HUES64 (cell line): ENCODE results near the gene VPS13C.

Experiments
- H3K27ac ChIP-seq: 2 replicates; pipeline ENCODE4 v1.7.0; 2013; ENCODE audit warnings: low read depth, low read length, inconsistent platforms
- H3K27me3 ChIP-seq: 2 replicates; pipeline ENCODE4 v1.6.1; 2013; ENCODE audit warnings: mild to moderate bottlenecking, low read length; ENCODE audit not compliant: insufficient read depth
- H3K36me3 ChIP-seq: 2 replicates; pipeline ENCODE4 v1.6.1; 2013; ENCODE audit warnings: mild to moderate bottlenecking, low read length; ENCODE audit not compliant: insufficient read depth
- H3K4me1 ChIP-seq: 2 replicates; pipeline ENCODE4 v1.6.1; 2013; ENCODE audit warnings: mild to moderate bottlenecking, low read length, moderate library complexity; ENCODE audit not compliant: insufficient read depth
- H3K4me3 ChIP-seq: 2 replicates; pipeline ENCODE4 v1.5.1; 2013; ENCODE audit warnings: mild to moderate bottlenecking, low read length, moderate library complexity
- H3K9ac ChIP-seq: 2 replicates; pipeline ENCODE4 v1.6.1; 2013; ENCODE audit warnings: mild to moderate bottlenecking, low read depth, low read length
- H3K9me3 ChIP-seq: 2 replicates; pipeline ENCODE4 v1.6.1; 2013; ENCODE audit warnings: low read depth, low read length; ENCODE audit not compliant: insufficient read depth
- WGBS: fragments of 150-250, 120-280 bp; methylation state at CpG from one replicate; pipeline ENCODE4 v1.1.7; 2013; ENCODE audit warnings: missing lambda C conversion rate; 5-methylcytosine and 5-hydroxymethylcytosine counted together

Gene VPS13C

GRCh38 chr15:62069551-62069950 is 9.3 kb upstream of the VPS13C start:
- no peak overlapping the region for H3K27ac ChIP-seq
- 97% methylated on average over 3 of the region's 5 CpGs for WGBS
- no peaks in the 10 kb centered on the region for H3K36me3 ChIP-seq
- no peak overlapping the region for H3K9ac ChIP-seq
- peaks cover 11% of the 10 kb centered on the region for H3K4me1 ChIP-seq
- H3K9me3 ChIP-seq = no peaks in the 10 kb centered on the region
- H3K27me3 ChIP-seq = peaks cover 59% of the 10 kb centered on the region
- no peak overlapping the region for H3K4me3 ChIP-seq

- H3K4me1 ChIP-seq = peaks cover 11% of the 10 kb centered on the region
- no peaks in the 10 kb centered on the region for H3K9me3 ChIP-seq
- H3K4me3 ChIP-seq = peak overlapping the region; percentile 51
- no peaks in the 10 kb centered on the region for H3K36me3 ChIP-seq
- peaks cover 66% of the 10 kb centered on the region for H3K27me3 ChIP-seq
- 78% methylated on average over 4 of the region's 4 CpGs for WGBS
- H3K27ac ChIP-seq = no peak overlapping the region
- no peak overlapping the region for H3K9ac ChIP-seq
These were observed 8.5 kb upstream of the VPS13C start for GRCh38 chr15:62068810-62069167.

- 1% methylated on average over 103 of the region's 103 CpGs for WGBS
- no peak overlapping the region for H3K9ac ChIP-seq
- H3K36me3 ChIP-seq = no peaks in the 10 kb centered on the region
- no peak overlapping the region for H3K27ac ChIP-seq
- peaks cover 72% of the 10 kb centered on the region for H3K27me3 ChIP-seq
- H3K4me3 ChIP-seq = peak overlapping the region; percentile 51
- H3K4me1 ChIP-seq = peaks cover 11% of the 10 kb centered on the region
- H3K9me3 ChIP-seq = no peaks in the 10 kb centered on the region
These were observed 8.0 kb upstream of the VPS13C start for GRCh38 chr15:62068071-62068809.

GRCh38 chr15:62067448-62068044 is 7.3 kb upstream of the VPS13C start:
- WGBS = 2% methylated on average over 62 of the region's 62 CpGs
- peaks cover 11% of the 10 kb centered on the region for H3K4me1 ChIP-seq
- no peaks in the 10 kb centered on the region for H3K9me3 ChIP-seq
- peaks cover 79% of the 10 kb centered on the region for H3K27me3 ChIP-seq
- no peak overlapping the region for H3K9ac ChIP-seq
- H3K27ac ChIP-seq = no peak overlapping the region
- no peaks in the 10 kb centered on the region for H3K36me3 ChIP-seq
- peak overlapping the region; percentile 43 for H3K4me3 ChIP-seq

GRCh38 chr15:62066663-62067447 is 6.6 kb upstream of the VPS13C start, which contains the start of gene C2CD4A:
TSS of gene C2CD4A (plus strand) at chr15:62066977. CDS start at chr15:62067614, 637 bp downstream.
- Histone ChIP-seq H3K27me3 (peaks cover 86% of the 10 kb centered on the region), H3K4me1 (peaks cover 11% of the 10 kb centered on the region), H3K27ac (no peak within 1 kb of the TSS), H3K4me3 (peak within 1 kb of the TSS; percentile 43), H3K9me3 (no peaks in the 10 kb centered on the region), H3K36me3 (no peaks in the 10 kb centered on the region), H3K9ac (peak within 1 kb of the TSS; percentile 23; the same call in 1 of the 2 replicates)
- WGBS = 7% methylated on average over 33 of the region's 33 CpGs

- H3K27me3 ChIP-seq = peaks cover 91% of the 10 kb centered on the region
- H3K27ac ChIP-seq = no peak overlapping the region
- no peaks in the 10 kb centered on the region for H3K36me3 ChIP-seq
- no peaks in the 10 kb centered on the region for H3K9me3 ChIP-seq
- no peak overlapping the region for H3K9ac ChIP-seq
- H3K4me3 ChIP-seq = no peak overlapping the region
- H3K4me1 ChIP-seq = peaks cover 17% of the 10 kb centered on the region
- WGBS = 97% methylated on average over 6 of the region's 6 CpGs
These were observed 3.8 kb upstream of the VPS13C start for GRCh38 chr15:62063825-62064635.

GRCh38 chr15:62060896-62061280 is 641 bp upstream of the VPS13C start:
- H3K9ac ChIP-seq = peak overlapping the region; percentile 61; the same call in 1 of the 2 replicates
- no peak overlapping the region for H3K27ac ChIP-seq
- H3K36me3 ChIP-seq = no peaks in the 10 kb centered on the region
- WGBS = 50% methylated on average over 11 of the region's 12 CpGs
- H3K4me3 ChIP-seq = peak overlapping the region; percentile 84
- peaks cover 63% of the 10 kb centered on the region for H3K27me3 ChIP-seq
- no peaks in the 10 kb centered on the region for H3K9me3 ChIP-seq
- H3K4me1 ChIP-seq = peaks cover 6% of the 10 kb centered on the region; the same call in 1 of the 2 replicates

- H3K9me3 ChIP-seq = no peaks in the 10 kb centered on the region
- peaks cover 6% of the 10 kb centered on the region; the same call in 1 of the 2 replicates for H3K4me1 ChIP-seq
- peak overlapping the region; percentile 61 for H3K9ac ChIP-seq
- peaks cover 51% of the 10 kb centered on the region for H3K27me3 ChIP-seq
- 2% methylated on average over 19 of the region's 19 CpGs for WGBS
- no peaks in the 10 kb centered on the region for H3K36me3 ChIP-seq
- peak overlapping the region; percentile 84 for H3K4me3 ChIP-seq
- no peak overlapping the region for H3K27ac ChIP-seq
These were observed 483 bp downstream of the VPS13C start for GRCh38 chr15:62059816-62060112.

- WGBS = 28% methylated on average over 7 of the region's 13 CpGs
- Histone ChIP-seq H3K27ac (no peak overlapping the region), H3K4me3 (peak overlapping the region; percentile 84)
These were observed 985 bp downstream of the VPS13C start for GRCh38 chr15:62059108-62059815.

GRCh38 chr15:62058327-62059028 is 1.8 kb downstream of the VPS13C start:
- no peaks in the 10 kb centered on the region for H3K9me3 ChIP-seq
- no peaks in the 10 kb centered on the region for H3K36me3 ChIP-seq
- H3K27ac ChIP-seq = no peak overlapping the region
- no peak overlapping the region for H3K4me3 ChIP-seq
- peaks cover 6% of the 10 kb centered on the region; the same call in 1 of the 2 replicates for H3K4me1 ChIP-seq
- no peak overlapping the region for H3K9ac ChIP-seq
- 94% methylated on average over 2 of the region's 5 CpGs for WGBS
- peaks cover 38% of the 10 kb centered on the region for H3K27me3 ChIP-seq

More at GRCh38 chr15:62059108-62059815, 985 bp downstream of the VPS13C start:
- H3K9me3 ChIP-seq = no peaks in the 10 kb centered on the region
- peak overlapping the region; percentile 61 for H3K9ac ChIP-seq
- no peaks in the 10 kb centered on the region for H3K36me3 ChIP-seq
- peaks cover 46% of the 10 kb centered on the region for H3K27me3 ChIP-seq
- peaks cover 6% of the 10 kb centered on the region; the same call in 1 of the 2 replicates for H3K4me1 ChIP-seq
